Ovary (tissue), 9 donors: ENCODE data around the gene PNMT. TPM values are rescaled to one million over a fixed set of nuclear protein-coding genes. Genes with fewer than 3 reads are reported as not detected.

Source experiments
- DNase-seq, 5 donors: peaks; one replicate each; pipeline ENCODE4 v3.0.0-alpha.2; 2019 to 2020
- H3K27ac ChIP-seq, 2 donors: fragments of 200-600 bp; one replicate each; pipeline versions ENCODE4 v1.5.1 to v1.8.0; 2019 to 2022
- H3K27me3 ChIP-seq: fragments of 200-600 bp; one replicate; pipeline ENCODE4 v1.8.0; 2022
- H3K36me3 ChIP-seq: fragments of 200-600 bp; sonication (generic); one replicate; pipeline ENCODE4 v1.5.1; 2019
- H3K4me1 ChIP-seq: one replicate; pipeline ENCODE4 v1.8.1; 2013; ENCODE audit warnings: mild to moderate bottlenecking, moderate library complexity; ENCODE audit not compliant: insufficient read depth
- H3K4me3 ChIP-seq: fragments of 200-600 bp; sonication (generic); one replicate; pipeline ENCODE4 v1.5.1; 2017
- H3K9me3 ChIP-seq, 2 donors: fragments of 200-600 bp in 1 of 2; sonication (generic) in 1 of 2; one replicate each; pipeline versions ENCODE4 v1.5.1 to v1.8.1; 2013 to 2019; ENCODE audit warnings: mild to moderate bottlenecking in 1 of 2, moderate library complexity in 1 of 2
- CTCF ChIP-seq, 3 donors: fragments of 450-650 bp in 2 of 3; fragments of 200-600 bp in 1 of 3; IDR thresholded peaks; one replicate each; pipeline versions ENCODE4 v1.5.1 to v1.8.0; 2016 to 2022; ENCODE audit warnings: antibody characterized with exemption in 3 of 3, mild to moderate bottlenecking in 1 of 3
- EP300 ChIP-seq: sonication (generic); formaldehyde crosslinking; IDR thresholded peaks from one replicate; pipeline ENCODE4 v1.6.1; 2017; ENCODE audit warnings: antibody characterized with exemption
- POLR2A ChIP-seq: fragments of 450-650 bp; IDR thresholded peaks from one replicate; pipeline ENCODE4 v1.6.1; 2017; ENCODE audit warnings: antibody characterized with exemption, mild to moderate bottlenecking, moderate library complexity
- WGBS, 3 donors: extraction: QIAGEN DNeasy Blood & Tissue Kit in 1 of 3; methylation state at CpG; one replicate each; pipeline versions ENCODE4 v1.1.5 to v1.1.7; 2013 to 2017; 5-methylcytosine and 5-hydroxymethylcytosine counted together
- intact Hi-C, 4 donors: fragments of 100-400 bp; cut with DNase I; formaldehyde crosslinking; loops; one replicate each; pipeline versions ENCODE4 v1.11.0 to v1.15.1; 2022 to 2023
- polyA plus RNA-seq, 2 donors: library from polyadenylated mRNA; stranded (reverse); fragments of 200-250 nt in 1 of 2; fragments of 350-450 nt in 1 of 2; fragmentation: Illumina TruSeq in 1 of 2; extraction: RNeasy Lipid Tissue Mini Kit (QIAGEN cat#74804) in 1 of 2; gene quantifications; one replicate each; pipeline ENCODE4 v1.2.3, GENCODE V29; 2013 to 2014
- total RNA-seq, 7 donors: library from RNA; depleted of rRNA in 2 of 7; stranded (reverse); fragments of >200 nt in 2 of 7; fragmentation: NEBNext Ultra II Directional in 3 of 7; extraction: Animal tissue kit (Norgen Biotek cat#: 25700) in 3 of 7; gene quantifications; one replicate each; pipeline versions ENCODE4 v1.1.0 to v1.2.4, GENCODE V29; 2016 to 2023
- donor health status: DM: no; HTN: no; CAD: no; lungs with moderate emphysema.
- donor health status: DM: no; HTN: no; CAD: no.
- donor health status: Bipolar disorder and iron deficiency.
- donor health status: DM: yes; HTN: yes; CAD: no.
- donor health status: DM: no; HTN: no; CAD: no.
- donor health status: DM: yes; HTN: yes; CAD: no.

Gene PNMT
- total and polyA plus RNA-seq, 9 donors = 0.60 to 5.1 (median 1.3) TPM; not detected in 2

GRCh38 chr17:39715375-39716072 lies 47.3 kb downstream of the PNMT start:
- Histone ChIP-seq H3K9me3 (no peaks in the 10 kb centered on the region), H3K4me3 (no peak overlapping the region), H3K27me3 (no peaks in the 10 kb centered on the region), H3K36me3 (no peaks in the 10 kb centered on the region), H3K4me1 (no peaks in the 10 kb centered on the region), H3K27ac (no peak overlapping the region)
- no peak for DNase-seq
- 92 to 94% (median 94%) methylated on average over 18 of the region's 18 CpGs for WGBS, 3 donors
- intact Hi-C loops = no loop called here
- TF ChIP-seq EP300 (no peak), POLR2A (no peak), CTCF (IDR thresholded peaks at IDR 0.05) (no peak)

GRCh38 chr17:39716073-39716818 lies 48.0 kb downstream of the PNMT start:
- 93 to 94% (median 94%) methylated on average over 15 of the region's 15 CpGs for WGBS, 3 donors
- H3K27ac ChIP-seq = no peak overlapping the region
- no peaks in the 10 kb centered on the region for H3K27me3 ChIP-seq

GRCh38 chr17:39716879-39717536 lies 48.8 kb downstream of the PNMT start:
- no peak overlapping the region for H3K4me3 ChIP-seq
- H3K4me1 ChIP-seq = no peaks in the 10 kb centered on the region
- no peaks in the 10 kb centered on the region for H3K9me3 ChIP-seq
- intact Hi-C loops = no loop called here
- 80 to 83% (median 83%) methylated on average over 11 of the region's 11 CpGs for WGBS, 3 donors
- no peaks in the 10 kb centered on the region for H3K36me3 ChIP-seq
- TF ChIP-seq EP300 = no peak
- H3K27me3 ChIP-seq = no peaks in the 10 kb centered on the region
- DNase-seq = no peak
- H3K27ac ChIP-seq = no peak overlapping the region

More at GRCh38 chr17:39716073-39716818, 48.0 kb downstream of the PNMT start:
- intact Hi-C loops = no loop called here
- Histone ChIP-seq H3K4me3 (no peak overlapping the region), H3K9me3 (no peaks in the 10 kb centered on the region), H3K4me1 (no peaks in the 10 kb centered on the region), H3K36me3 (no peaks in the 10 kb centered on the region)
- TF ChIP-seq CTCF (IDR thresholded peaks at IDR 0.05) (no peak), POLR2A (no peak), EP300 (no peak)
- DNase-seq = no peak

GRCh38 chr17:39717660-39718059 lies 49.4 kb downstream of the PNMT start:
- no peaks in the 10 kb centered on the region for H3K36me3 ChIP-seq
- TF ChIP-seq EP300 = no peak
- TF ChIP-seq CTCF (IDR thresholded peaks at IDR 0.05) = no peak
- no peak for TF ChIP-seq POLR2A
- H3K4me1 ChIP-seq = no peaks in the 10 kb centered on the region
- H3K9me3 ChIP-seq = no peaks in the 10 kb centered on the region
- WGBS, 3 donors = 81 to 84% (median 83%) methylated on average over 6 of the region's 6 CpGs
- no peak for DNase-seq
- H3K4me3 ChIP-seq = no peak overlapping the region
- no peak overlapping the region for H3K27ac ChIP-seq
- no peaks in the 10 kb centered on the region for H3K27me3 ChIP-seq
- intact Hi-C loops = no loop called here
